SK-N-SH treated with all-trans-retinoic acid at 6 μM for 48 hours (cell line): ENCODE data around the gene OR52I1.
A peak's percentile ranks its signal among the peaks of the same experiment; 100 is the strongest.

Experiments used
- ATAC-seq: fragments of 200-7000 bp; cut with Tn5 transposase; 3 replicates; pipeline ENCODE4 v1.9.1; 2020; ENCODE audit warnings: mild to moderate bottlenecking, moderate library complexity
- ARNTL ChIP-seq: fragments of 450-650 bp; formaldehyde crosslinking; IDR thresholded peaks from 2 replicates; pipeline ENCODE4 v1.5.0; 2020; ENCODE audit warnings: low read depth, mild to moderate bottlenecking, moderate library complexity, borderline replicate concordance
- BACH2 ChIP-seq: fragments of 250-450 bp; sonication (Bioruptor Pico); IDR thresholded peaks from 2 replicates; pipeline ENCODE4 v1.9.0; 2021; ENCODE audit warnings: mild to moderate bottlenecking, borderline replicate concordance
- CREB5 ChIP-seq: fragments of 250-450 bp; sonication (Bioruptor Pico); IDR thresholded peaks from 2 replicates; pipeline ENCODE4 v1.5.1; 2020; ENCODE audit warnings: low read depth, mild to moderate bottlenecking, moderate library complexity
- CSDC2 ChIP-seq: fragments of 250-450 bp; sonication (Bioruptor Pico); IDR thresholded peaks from 2 replicates; pipeline ENCODE4 v1.5.0; 2020; ENCODE audit warnings: mild to moderate bottlenecking, moderate library complexity
- ESRRG ChIP-seq: fragments of 250-450 bp; sonication (Bioruptor Pico); IDR thresholded peaks from 2 replicates; pipeline ENCODE4 v1.6.1; 2021; ENCODE audit warnings: mild to moderate bottlenecking
- GLIS3 ChIP-seq: fragments of 250-450 bp; sonication (Bioruptor Pico); IDR thresholded peaks from 2 replicates; pipeline ENCODE4 v1.5.0; 2020; ENCODE audit warnings: mild to moderate bottlenecking, moderate library complexity
- ISL1 ChIP-seq: fragments of 250-450 bp; sonication (Bioruptor Pico); IDR thresholded peaks from 2 replicates; pipeline ENCODE4 v2.1.2; 2022; ENCODE audit warnings: mild to moderate bottlenecking, moderate library complexity
- OSR1 ChIP-seq: fragments of 250-450 bp; sonication (Bioruptor Pico); IDR thresholded peaks from 2 replicates; pipeline ENCODE4 v1.8.0; 2022; ENCODE audit warnings: moderate library complexity, mild to moderate bottlenecking, inconsistent platforms
- PPARA ChIP-seq: fragments of 250-450 bp; sonication (Bioruptor Pico); IDR thresholded peaks from 2 replicates; pipeline ENCODE4 v1.5.0; 2020; ENCODE audit warnings: mild to moderate bottlenecking, borderline replicate concordance
- RARB ChIP-seq: fragments of 250-450 bp; sonication (Bioruptor Pico); IDR thresholded peaks from 2 replicates; pipeline ENCODE4 v1.8.0; 2021; ENCODE audit warnings: mild to moderate bottlenecking, moderate library complexity
- SNAI2 ChIP-seq: fragments of 250-450 bp; sonication (Bioruptor Pico); IDR thresholded peaks from 2 replicates; pipeline ENCODE4 v1.5.0; 2020; ENCODE audit warnings: mild to moderate bottlenecking, moderate library complexity
- TCF4 ChIP-seq: fragments of 250-450 bp; sonication (Bioruptor Pico); IDR thresholded peaks from 2 replicates; pipeline ENCODE4 v1.8.0; 2021; ENCODE audit warnings: mild to moderate bottlenecking, moderate library complexity, borderline replicate concordance
- TOX ChIP-seq: fragments of 250-450 bp; sonication (Bioruptor Pico); IDR thresholded peaks from 2 replicates; pipeline ENCODE4 v1.8.0; 2021; ENCODE audit warnings: mild to moderate bottlenecking, moderate library complexity, borderline replicate concordance
- ZC3H10 ChIP-seq: fragments of 250-450 bp; sonication (Bioruptor Pico); IDR thresholded peaks from 2 replicates; pipeline ENCODE4 v1.5.1; 2021; ENCODE audit warnings: mild to moderate bottlenecking, moderate library complexity
- ZFP3 ChIP-seq: fragments of 250-450 bp; sonication (Bioruptor Pico); IDR thresholded peaks from 2 replicates; pipeline ENCODE4 v1.5.0; 2020; ENCODE audit warnings: mild to moderate bottlenecking, moderate library complexity
- ZFP30 ChIP-seq: fragments of 450-650 bp; formaldehyde crosslinking; IDR thresholded peaks from 2 replicates; pipeline ENCODE4 v1.5.0; 2022; ENCODE audit warnings: mild to moderate bottlenecking, moderate library complexity
- ZNF565 ChIP-seq: fragments of 450-650 bp; formaldehyde crosslinking; conservative IDR thresholded peaks from 2 replicates; pipeline ENCODE4 v1.5.0; 2020; ENCODE audit warnings: low read depth, mild to moderate bottlenecking, moderate library complexity
- ZNF8 ChIP-seq: fragments of 450-650 bp; formaldehyde crosslinking; IDR thresholded peaks from 2 replicates; pipeline ENCODE4 v1.5.0; 2020; ENCODE audit warnings: mild to moderate bottlenecking, moderate library complexity
- TF ChIP-seq, protein P1 (sequence below): fragments of 250-450 bp; sonication (Bioruptor Pico); IDR thresholded peaks from 2 replicates; pipeline ENCODE4 v1.5.1; 2021; ENCODE audit warnings: mild to moderate bottlenecking, moderate library complexity
- TF ChIP-seq, protein P2 (sequence below): fragments of 250-450 bp; sonication (Bioruptor Pico); IDR thresholded peaks from 2 replicates; pipeline ENCODE4 v1.8.0; 2021; ENCODE audit warnings: low read depth, mild to moderate bottlenecking, moderate library complexity, borderline replicate concordance
- TF ChIP-seq, protein P3 (sequence below): fragments of 250-450 bp; sonication (Bioruptor Pico); IDR thresholded peaks from 2 replicates; pipeline ENCODE4 v1.5.0; 2020; ENCODE audit warnings: mild to moderate bottlenecking, moderate library complexity

OR52I1 gene

DNA sequence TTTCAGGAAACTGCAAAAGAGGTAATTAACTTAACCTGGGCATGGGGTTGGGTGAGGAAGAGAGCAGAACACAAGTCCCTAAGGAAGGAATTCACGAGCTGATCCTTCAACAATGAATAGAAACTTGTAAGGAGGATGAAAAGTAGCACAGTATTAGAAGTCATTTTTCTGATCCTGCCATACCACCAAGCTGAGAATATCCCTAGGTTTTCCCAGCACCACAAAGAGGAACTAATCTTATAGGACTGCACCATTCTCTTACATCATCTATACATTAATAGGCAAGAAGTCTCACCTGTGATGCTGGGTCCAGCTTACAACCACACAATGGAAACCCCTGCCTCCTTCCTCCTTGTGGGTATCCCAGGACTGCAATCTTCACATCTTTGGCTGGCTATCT lies at the start of gene OR52I1:
TSS of gene OR52I1 (plus strand) at position 301 of the 400 bp plus-strand sequence. CDS start at position 301, 0 bp downstream.
- no peak for TF ChIP-seq ZFP3 (CRISPR knock-in tag)
- no peak for ATAC-seq

- ATAC-seq, result no peak
Measured at GRCh38 chr11:4544891-4545290, 48.9 kb upstream of the OR52I1 start, which contains the start of gene OR52M1. Gene OR52M1 (plus strand): TSS chr11:4545191. CDS start chr11:4545191, 0 bp downstream.

GRCh38 chr11:4546878-4547277 lies 47.0 kb upstream of the OR52I1 start:
- TF ChIP-seq ZNF565 (CRISPR knock-in tag) (no peak), OSR1 (CRISPR knock-in tag) (no peak), BACH2 (no peak), ZC3H10 (no peak), ZFP30 (CRISPR knock-in tag) (no peak), PPARA (CRISPR knock-in tag) (no peak), ZNF8 (CRISPR knock-in tag) (no peak), TOX (CRISPR knock-in tag) (no peak)
- ATAC-seq, result no peak

More at GRCh38 chr11:4544891-4545290, 48.9 kb upstream of the OR52I1 start, which contains the start of gene OR52M1:
- TF ChIP-seq PPARA (CRISPR knock-in tag) (no peak), RARB (CRISPR knock-in tag) (no peak), ARNTL (CRISPR knock-in tag) (no peak), ISL1 (no peak)
- TF ChIP-seq, protein P1, sequence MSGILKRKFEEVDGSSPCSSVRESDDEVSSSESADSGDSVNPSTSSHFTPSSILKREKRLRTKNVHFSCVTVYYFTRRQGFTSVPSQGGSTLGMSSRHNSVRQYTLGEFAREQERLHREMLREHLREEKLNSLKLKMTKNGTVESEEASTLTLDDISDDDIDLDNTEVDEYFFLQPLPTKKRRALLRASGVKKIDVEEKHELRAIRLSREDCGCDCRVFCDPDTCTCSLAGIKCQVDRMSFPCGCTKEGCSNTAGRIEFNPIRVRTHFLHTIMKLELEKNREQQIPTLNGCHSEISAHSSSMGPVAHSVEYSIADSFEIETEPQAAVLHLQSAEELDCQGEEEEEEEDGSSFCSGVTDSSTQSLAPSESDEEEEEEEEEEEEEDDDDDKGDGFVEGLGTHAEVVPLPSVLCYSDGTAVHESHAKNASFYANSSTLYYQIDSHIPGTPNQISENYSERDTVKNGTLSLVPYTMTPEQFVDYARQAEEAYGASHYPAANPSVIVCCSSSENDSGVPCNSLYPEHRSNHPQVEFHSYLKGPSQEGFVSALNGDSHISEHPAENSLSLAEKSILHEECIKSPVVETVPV, result no peak

GRCh38 chr11:4547416-4547815 lies 46.4 kb upstream of the OR52I1 start:
- TF ChIP-seq, protein P2, sequence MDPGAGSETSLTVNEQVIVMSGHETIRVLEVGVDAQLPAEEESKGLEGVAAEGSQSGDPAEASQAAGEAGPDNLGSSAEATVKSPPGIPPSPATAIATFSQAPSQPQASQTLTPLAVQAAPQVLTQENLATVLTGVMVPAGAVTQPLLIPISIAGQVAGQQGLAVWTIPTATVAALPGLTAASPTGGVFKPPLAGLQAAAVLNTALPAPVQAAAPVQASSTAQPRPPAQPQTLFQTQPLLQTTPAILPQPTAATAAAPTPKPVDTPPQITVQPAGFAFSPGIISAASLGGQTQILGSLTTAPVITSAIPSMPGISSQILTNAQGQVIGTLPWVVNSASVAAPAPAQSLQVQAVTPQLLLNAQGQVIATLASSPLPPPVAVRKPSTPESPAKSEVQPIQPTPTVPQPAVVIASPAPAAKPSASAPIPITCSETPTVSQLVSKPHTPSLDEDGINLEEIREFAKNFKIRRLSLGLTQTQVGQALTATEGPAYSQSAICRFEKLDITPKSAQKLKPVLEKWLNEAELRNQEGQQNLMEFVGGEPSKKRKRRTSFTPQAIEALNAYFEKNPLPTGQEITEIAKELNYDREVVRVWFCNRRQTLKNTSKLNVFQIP (CRISPR knock-in tag), result no peak
- TF ChIP-seq TOX (CRISPR knock-in tag), result no peak
- no peak for TF ChIP-seq ZFP30 (CRISPR knock-in tag)
- TF ChIP-seq BACH2, result no peak
- TF ChIP-seq TCF4, result no peak
- no peak for TF ChIP-seq GLIS3 (CRISPR knock-in tag)
- no peak for TF ChIP-seq ISL1
- no peak for TF ChIP-seq CSDC2 (CRISPR knock-in tag)
- no peak for TF ChIP-seq ESRRG
- TF ChIP-seq ZNF8 (CRISPR knock-in tag), result no peak
- no peak for TF ChIP-seq CREB5
- TF ChIP-seq ZFP3 (CRISPR knock-in tag), result no peak
- TF ChIP-seq ZNF565 (CRISPR knock-in tag), result no peak
- no peak for ATAC-seq

DNA sequence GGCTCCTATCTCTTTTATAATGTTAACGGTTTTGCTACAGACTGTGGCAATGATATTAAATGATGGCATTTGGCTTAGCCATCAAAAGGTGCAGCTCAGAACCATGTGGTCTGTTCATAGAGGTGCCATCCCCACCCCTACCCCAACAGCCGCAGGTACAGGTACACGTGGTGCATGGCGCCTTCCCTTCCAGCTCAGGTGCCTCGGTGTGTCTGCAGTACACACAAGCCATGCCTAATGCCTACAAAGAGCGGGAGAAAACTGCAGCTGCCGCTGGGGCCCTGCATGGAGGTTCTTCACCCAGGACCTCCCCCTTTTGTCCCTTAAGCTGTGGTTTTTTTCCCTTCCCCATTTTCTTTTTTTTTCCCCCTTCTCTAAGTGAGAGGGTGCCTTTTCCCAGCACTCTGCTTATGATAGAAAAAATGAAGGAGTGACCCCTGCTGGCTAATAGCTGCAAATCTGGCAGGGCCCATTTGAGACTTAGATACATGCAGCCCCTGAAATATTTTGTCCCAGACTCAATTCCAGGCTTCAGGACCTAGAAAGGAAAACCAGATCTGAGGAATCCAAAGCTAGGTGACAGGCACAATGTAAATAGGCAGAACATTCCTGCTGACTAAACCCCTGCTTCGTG lies 42.4 kb upstream of the OR52I1 start:
- no peak for TF ChIP-seq CSDC2 (CRISPR knock-in tag)
- no peak for TF ChIP-seq ZC3H10
- TF ChIP-seq, protein P3, sequence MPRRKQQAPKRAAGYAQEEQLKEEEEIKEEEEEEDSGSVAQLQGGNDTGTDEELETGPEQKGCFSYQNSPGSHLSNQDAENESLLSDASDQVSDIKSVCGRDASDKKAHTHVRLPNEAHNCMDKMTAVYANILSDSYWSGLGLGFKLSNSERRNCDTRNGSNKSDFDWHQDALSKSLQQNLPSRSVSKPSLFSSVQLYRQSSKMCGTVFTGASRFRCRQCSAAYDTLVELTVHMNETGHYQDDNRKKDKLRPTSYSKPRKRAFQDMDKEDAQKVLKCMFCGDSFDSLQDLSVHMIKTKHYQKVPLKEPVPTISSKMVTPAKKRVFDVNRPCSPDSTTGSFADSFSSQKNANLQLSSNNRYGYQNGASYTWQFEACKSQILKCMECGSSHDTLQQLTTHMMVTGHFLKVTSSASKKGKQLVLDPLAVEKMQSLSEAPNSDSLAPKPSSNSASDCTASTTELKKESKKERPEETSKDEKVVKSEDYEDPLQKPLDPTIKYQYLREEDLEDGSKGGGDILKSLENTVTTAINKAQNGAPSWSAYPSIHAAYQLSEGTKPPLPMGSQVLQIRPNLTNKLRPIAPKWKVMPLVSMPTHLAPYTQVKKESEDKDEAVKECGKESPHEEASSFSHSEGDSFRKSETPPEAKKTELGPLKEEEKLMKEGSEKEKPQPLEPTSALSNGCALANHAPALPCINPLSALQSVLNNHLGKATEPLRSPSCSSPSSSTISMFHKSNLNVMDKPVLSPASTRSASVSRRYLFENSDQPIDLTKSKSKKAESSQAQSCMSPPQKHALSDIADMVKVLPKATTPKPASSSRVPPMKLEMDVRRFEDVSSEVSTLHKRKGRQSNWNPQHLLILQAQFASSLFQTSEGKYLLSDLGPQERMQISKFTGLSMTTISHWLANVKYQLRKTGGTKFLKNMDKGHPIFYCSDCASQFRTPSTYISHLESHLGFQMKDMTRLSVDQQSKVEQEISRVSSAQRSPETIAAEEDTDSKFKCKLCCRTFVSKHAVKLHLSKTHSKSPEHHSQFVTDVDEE (CRISPR knock-in tag), result no peak
- TF ChIP-seq CREB5, result no peak
- TF ChIP-seq RARB (CRISPR knock-in tag), result no peak
- no peak for TF ChIP-seq BACH2
- TF ChIP-seq ARNTL (CRISPR knock-in tag), result no peak
- no peak for TF ChIP-seq ZNF565 (CRISPR knock-in tag)
- no peak for TF ChIP-seq SNAI2
- ATAC-seq, result peak; percentile 53; the same call in 1 of the 3 replicates
